Activated CD8-positive, alpha-beta memory T cell treated with anti-CD3 and anti-CD28 coated beads for 4 hours (primary cell): ENCODE data around the gene ATP6V1G3.
"Not testable (repeated sequence)": the region's sequence is repeated elsewhere in the genome, so short reads cannot be mapped to it uniquely, and the experiment has no call there.

Experiments used
- DNase-seq, 2 donors: peaks; one replicate each; pipeline ENCODE4 v3.0.0-alpha.2; 2020; ENCODE audit warnings: low read depth in 2 of 2

Gene ATP6V1G3

GRCh38 chr1:198540580-198540979 is at the start of gene ATP6V1G3:
TSS of gene ATP6V1G3 (minus strand) at chr1:198540680. CDS start at chr1:198540650, 30 bp downstream.
- DNase-seq, result no peak

- DNase-seq, result no peak
These were observed 48.4 kb upstream of the ATP6V1G3 start for GRCh38 chr1:198588845-198589244.

- DNase-seq, result no peak
These were observed 43.7 kb upstream of the ATP6V1G3 start for GRCh38 chr1:198584163-198584562.

- not testable (repeated sequence) for DNase-seq
These were observed 42.8 kb upstream of the ATP6V1G3 start for GRCh38 chr1:198583209-198583802.

GRCh38 chr1:198577444-198577843 is 37.0 kb upstream of the ATP6V1G3 start:
- DNase-seq, result no peak

- no peak for DNase-seq
These were observed 35.5 kb upstream of the ATP6V1G3 start for GRCh38 chr1:198575798-198576641.

GRCh38 chr1:198575292-198575691 is 34.8 kb upstream of the ATP6V1G3 start:
- no peak for DNase-seq

- no peak for DNase-seq
These were observed 33.8 kb upstream of the ATP6V1G3 start for GRCh38 chr1:198574325-198574724.

GRCh38 chr1:198564716-198565115 is 24.2 kb upstream of the ATP6V1G3 start:
- no peak for DNase-seq

- no peak for DNase-seq
These were observed 23.7 kb upstream of the ATP6V1G3 start for GRCh38 chr1:198564157-198564556.

- DNase-seq, result no peak
These were observed 23.1 kb upstream of the ATP6V1G3 start for GRCh38 chr1:198563583-198563982.

GRCh38 chr1:198560161-198560560 is 19.7 kb upstream of the ATP6V1G3 start:
- DNase-seq, result no peak

GRCh38 chr1:198559362-198559761 is 18.9 kb upstream of the ATP6V1G3 start:
- DNase-seq, result no peak

GRCh38 chr1:198558402-198558801 is 17.9 kb upstream of the ATP6V1G3 start:
- DNase-seq, result no peak

GRCh38 chr1:198556971-198557370 is 16.5 kb upstream of the ATP6V1G3 start:
- peak; percentile 13 to 19 for DNase-seq

GRCh38 chr1:198552668-198553416 is 12.4 kb upstream of the ATP6V1G3 start:
- no peak for DNase-seq

GRCh38 chr1:198550941-198551524 is 10.6 kb upstream of the ATP6V1G3 start:
- no peak for DNase-seq

- DNase-seq, result no peak
These were observed 9.4 kb upstream of the ATP6V1G3 start for GRCh38 chr1:198549866-198550265.

- no peak for DNase-seq
These were observed 8.4 kb upstream of the ATP6V1G3 start for GRCh38 chr1:198548890-198549289.

GRCh38 chr1:198545156-198545555 is 4.7 kb upstream of the ATP6V1G3 start:
- no peak for DNase-seq

GRCh38 chr1:198544265-198544664 is 3.8 kb upstream of the ATP6V1G3 start:
- no peak for DNase-seq

- no peak for DNase-seq
These were observed 3.3 kb upstream of the ATP6V1G3 start for GRCh38 chr1:198543670-198544260.
